Esophagus squamous epithelium (tissue), 5 donors: Measurements from ENCODE around the gene LGI4. TPM values are rescaled to one million over a fixed set of nuclear protein-coding genes. Genes with fewer than 3 reads are reported as not detected.

ENCODE experiments used
- DNase-seq: peaks from one replicate; lab custom pipeline; 2025; lab: John Stamatoyannopoulos, UW
- H3K27ac ChIP-seq, 4 donors: fragments of 200-600 bp; sonication (generic); one replicate each; pipeline ENCODE4 v1.5.1; 2016 to 2019; ENCODE audit warnings: mild to moderate bottlenecking in 1 of 4
- H3K27me3 ChIP-seq, 4 donors: fragments of 200-600 bp; sonication (generic); 1 replicate in 3 of 4; 2 replicates in 1 of 4; pipeline versions ENCODE4 v1.5.1 to v1.6.0; 2017 to 2021; ENCODE audit warnings: antibody characterized with exemption in 1 of 4
- H3K36me3 ChIP-seq, 3 donors: fragments of 200-600 bp; sonication (generic); one replicate each; pipeline ENCODE4 v1.5.1; 2016 to 2019
- H3K4me1 ChIP-seq, 3 donors: fragments of 200-600 bp; sonication (generic); one replicate each; pipeline ENCODE4 v1.5.1; 2017 to 2019
- H3K4me3 ChIP-seq, 4 donors: fragments of 200-600 bp; sonication (generic); 1 replicate in 3 of 4; 2 replicates in 1 of 4; pipeline ENCODE4 v1.5.1; 2016 to 2019; ENCODE audit warnings: mild to moderate bottlenecking in 2 of 4, moderate library complexity in 1 of 4
- H3K9me3 ChIP-seq, 3 donors: fragments of 200-600 bp; sonication (generic); one replicate each; pipeline ENCODE4 v1.5.1; 2016 to 2019
- CTCF ChIP-seq, 6 experiments: fragments of 450-650 bp in 4 of 6; fragments of 200-600 bp in 2 of 6; sonication (generic) in 2 of 6; IDR thresholded peaks; one replicate each; pipeline ENCODE4 v1.5.1; 2016 to 2019; ENCODE audit warnings: antibody characterized with exemption in 6 of 6, mild to moderate bottlenecking in 4 of 6, moderate library complexity in 4 of 6
- POLR2A ChIP-seq, 4 donors: fragments of 450-650 bp; IDR thresholded peaks; one replicate each; pipeline ENCODE4 v1.6.1; 2017; ENCODE audit warnings: antibody characterized with exemption in 4 of 4, mild to moderate bottlenecking in 4 of 4, moderate library complexity in 3 of 4
- WGBS, 2 donors: methylation state at CpG; one replicate each; pipeline ENCODE4 v1.1.5; 2018; 5-methylcytosine and 5-hydroxymethylcytosine counted together
- intact Hi-C: fragments of 100-400 bp; cut with DNase I; formaldehyde crosslinking; loops from one replicate; pipeline ENCODE4 v1.15.0; 2022
- total RNA-seq, 4 donors: library from RNA; depleted of rRNA; stranded (reverse); fragments of >200 nt; gene quantifications; one replicate each; pipeline ENCODE4 v1.1.0, GENCODE V29; 2016
- donor health status: DM: yes; HTN: yes; CAD: no.

The LGI4 gene
- total RNA-seq, 4 donors from 2014 or later, result 1.3 to 8.2 (median 1.6) TPM

GRCh38 chr19:35170359-35171061 lies 35.7 kb upstream of the LGI4 start:
- no peak overlapping the region for H3K27ac ChIP-seq
- peaks cover 11 to 37% (median 15%) of the 10 kb centered on the region in 3 donors for H3K4me1 ChIP-seq
- H3K4me3 ChIP-seq, result no peak overlapping the region
- 62 to 65% methylated on average over 4 to 5 of the region's 7 CpGs for WGBS, 2 donors
- H3K27me3 ChIP-seq, result no peaks in the 10 kb centered on the region
- DNase-seq, result no peak
- TF ChIP-seq POLR2A (IDR thresholded peaks at IDR 0.05) (no peak), CTCF (IDR thresholded peaks at IDR 0.05) (no peak)
- H3K9me3 ChIP-seq, result peaks cover 6 to 14% (median 10%) of the 10 kb centered on the region in 3 donors
- H3K36me3 ChIP-seq, result peaks cover 0 to 27% (median 5%) of the 10 kb centered on the region in 3 donors
- intact Hi-C loops, result no loop called here

- TF ChIP-seq CTCF (IDR thresholded peaks at IDR 0.05) (no peak), POLR2A (IDR thresholded peaks at IDR 0.05) (no peak)
- Histone ChIP-seq H3K27me3 (no peaks in the 10 kb centered on the region), H3K9me3 (peaks cover 6 to 25% (median 12%) of the 10 kb centered on the region in 3 donors), H3K4me3 (no peak overlapping the region), H3K36me3 (peaks cover 0 to 38% (median 5%) of the 10 kb centered on the region in 3 donors), H3K27ac (peak overlapping the region in 2 of 4 donors; percentile 69), H3K4me1 (peaks cover 11 to 37% (median 15%) of the 10 kb centered on the region in 3 donors)
- intact Hi-C loops, result no loop called here
- no peak for DNase-seq
- 64 to 74% methylated on average over 4 to 17 of the region's 18 CpGs for WGBS, 2 donors
Observed at GRCh38 chr19:35169221-35169995, 34.5 kb upstream of the LGI4 start.

GRCh38 chr19:35168196-35168595 lies 33.3 kb upstream of the LGI4 start:
- DNase-seq, result no peak
- Histone ChIP-seq H3K27me3 (no peaks in the 10 kb centered on the region), H3K4me3 (no peak overlapping the region), H3K27ac (peak overlapping the region in 3 of 4 donors; percentile 69 to 70 (median 69)), H3K4me1 (peaks cover 11 to 45% (median 15%) of the 10 kb centered on the region in 3 donors), H3K9me3 (peaks cover 6 to 33% (median 20%) of the 10 kb centered on the region in 3 donors), H3K36me3 (peaks cover 0 to 49% (median 11%) of the 10 kb centered on the region in 3 donors)
- peak in 1 of 6 experiments; percentile 21 for TF ChIP-seq CTCF (IDR thresholded peaks at IDR 0.05)
- TF ChIP-seq POLR2A (IDR thresholded peaks at IDR 0.05), result no peak
- intact Hi-C loops, result no loop called here
- WGBS, 2 donors, result 33 to 59% methylated on average over 3 of the region's 3 CpGs

- H3K27me3 ChIP-seq, result no peaks in the 10 kb centered on the region
- intact Hi-C loops, result no loop called here
- peaks cover 11 to 45% (median 15%) of the 10 kb centered on the region in 3 donors for H3K4me1 ChIP-seq
- H3K4me3 ChIP-seq, result no peak overlapping the region
- TF ChIP-seq CTCF (IDR thresholded peaks at IDR 0.05), result no peak
- 35 to 50% methylated on average over 5 of the region's 5 CpGs for WGBS, 2 donors
- DNase-seq, result no peak
- H3K9me3 ChIP-seq, result peaks cover 6 to 35% (median 20%) of the 10 kb centered on the region in 3 donors
- peak overlapping the region in 3 of 4 donors; percentile 69 to 70 (median 69) for H3K27ac ChIP-seq
- H3K36me3 ChIP-seq, result peaks cover 0 to 56% (median 11%) of the 10 kb centered on the region in 3 donors
Observed at GRCh38 chr19:35167251-35168119, 32.6 kb upstream of the LGI4 start.
